GM23338 (cell line): ENCODE results near the gene RNF17. TPM values are rescaled to one million over a fixed set of nuclear protein-coding genes. Genes with fewer than 3 reads are reported as not detected.

ENCODE experiments used
- ATAC-seq: fragments of 200-7000 bp; cut with Tn5 transposase; 3 replicates; pipeline ENCODE4 v1.9.1; 2020
- DNase-seq: peaks from one replicate; pipeline ENCODE4 v3.0.0-alpha.2; 2015; ENCODE audit warnings: low spot score
- H2AFZ ChIP-seq: fragments of 200-600 bp; sonication (generic); 2 replicates; pipeline ENCODE4 v1.8.0; 2016; ENCODE audit warnings: antibody characterized with exemption, mild to moderate bottlenecking, moderate library complexity
- H3F3A ChIP-seq: fragments of 200-600 bp; sonication (generic); replicated peaks from 2 replicates; pipeline ENCODE4 v1.8.0; 2017; ENCODE audit warnings: antibody characterized with exemption, mixed run types, low read depth
- H3K27ac ChIP-seq: fragments of 200-600 bp; sonication (generic); 2 replicates; pipeline ENCODE4 v1.6.1; 2016; ENCODE audit warnings: low read depth
- H3K27me3 ChIP-seq: fragments of 200-600 bp; sonication (generic); 2 replicates; pipeline ENCODE4 v1.8.0; 2016; ENCODE audit warnings: mild to moderate bottlenecking, mixed run types, moderate library complexity; ENCODE audit not compliant: insufficient read depth
- H3K36me3 ChIP-seq: fragments of 200-600 bp; sonication (generic); 2 replicates; pipeline ENCODE4 v1.8.0; 2016; ENCODE audit warnings: mild to moderate bottlenecking; ENCODE audit not compliant: insufficient read depth
- H3K4me1 ChIP-seq: fragments of 200-600 bp; sonication (generic); 2 replicates; pipeline ENCODE4 v1.8.0; 2016; ENCODE audit warnings: mild to moderate bottlenecking, moderate library complexity; ENCODE audit not compliant: insufficient read depth
- H3K4me2 ChIP-seq: fragments of 200-600 bp; sonication (generic); 2 replicates; pipeline ENCODE4 v1.7.1; 2017; ENCODE audit warnings: mixed run types
- H3K4me3 ChIP-seq: fragments of 200-600 bp; sonication (generic); 2 replicates; pipeline ENCODE4 v1.6.1; 2016; ENCODE audit warnings: mixed run types
- H3K79me2 ChIP-seq: fragments of 200-600 bp; sonication (generic); replicated peaks from 2 replicates; pipeline ENCODE4 v1.8.0; 2017; ENCODE audit warnings: mild to moderate bottlenecking; ENCODE audit not compliant: insufficient read depth
- H3K9me2 ChIP-seq: fragments of 200-600 bp; sonication (generic); 2 replicates; pipeline ENCODE4 v1.8.0; 2017; ENCODE audit not compliant: insufficient read depth
- H4K20me1 ChIP-seq: fragments of 200-600 bp; sonication (generic); replicated peaks from 2 replicates; pipeline ENCODE4 v1.8.0; 2017; ENCODE audit warnings: mild to moderate bottlenecking; ENCODE audit not compliant: insufficient read depth
- H3K27ac Mint-ChIP-seq: 2 replicates; pipeline ENCODE4 v1.8.0; 2020; ENCODE audit warnings: inconsistent platforms, mild to moderate bottlenecking, moderate library complexity, mixed read lengths
- H3K27me3 Mint-ChIP-seq: 3 replicates; pipeline ENCODE4 v1.8.0; 2022; ENCODE audit warnings: low read depth, mild to moderate bottlenecking, moderate library complexity, mixed read lengths, inconsistent platforms; ENCODE audit not compliant: insufficient read depth, poor library complexity
- H3K36me3 Mint-ChIP-seq: 3 replicates; pipeline ENCODE4 v1.8.0; 2021; ENCODE audit warnings: low read depth, mild to moderate bottlenecking, inconsistent platforms, moderate library complexity, mixed read lengths
- H3K4me1 Mint-ChIP-seq: 3 replicates; pipeline ENCODE4 v1.8.0; 2020; ENCODE audit warnings: mild to moderate bottlenecking, inconsistent platforms, mixed read lengths
- H3K4me3 Mint-ChIP-seq: 3 replicates; pipeline ENCODE4 v1.8.0; 2021; ENCODE audit warnings: moderate library complexity, mild to moderate bottlenecking, inconsistent platforms, mixed read lengths
- H3K9me3 Mint-ChIP-seq: 3 replicates; pipeline ENCODE4 v1.8.0; 2020; ENCODE audit warnings: moderate library complexity, mild to moderate bottlenecking, inconsistent platforms, mixed read lengths
- EZH2phosphoT487 ChIP-seq: fragments of 200-600 bp; sonication (generic); IDR thresholded peaks from one replicate; pipeline ENCODE4 v1.8.1; 2018; ENCODE audit warnings: antibody characterized with exemption; ENCODE audit not compliant: unreplicated experiment
- POLR2AphosphoS5 ChIP-seq: IDR thresholded peaks from 2 replicates; pipeline ENCODE4 v1.6.1; 2016; ENCODE audit warnings: antibody characterized with exemption, low read depth
- ZNF114 ChIP-seq: fragments of 250-450 bp; sonication (Bioruptor Pico); IDR thresholded peaks from 2 replicates; pipeline ENCODE4 v1.5.0; 2020; ENCODE audit warnings: mild to moderate bottlenecking, moderate library complexity
- polyA plus RNA-seq: library from polyadenylated mRNA; unstranded; fragments of >200 nt; fragmentation: Nextera tagmentation; extraction: Ambion mirVana; gene quantifications from 2 replicates; pipeline ENCODE4 v1.2.1, GENCODE V29; 2016
- total RNA-seq: library from RNA; depleted of rRNA; stranded (reverse); fragments of >200 nt; shearing (Covaris generic); gene quantifications from 2 replicates; pipeline ENCODE4 v1.2.3, GENCODE V29; 2014
- TF ChIP-seq, protein P1 (sequence below): fragments of 250-450 bp; sonication (Bioruptor Pico); IDR thresholded peaks from 2 replicates; pipeline ENCODE4 v1.5.0; 2020; ENCODE audit warnings: mild to moderate bottlenecking, moderate library complexity
- TF ChIP-seq, protein P2 (sequence below), 2 experiments: fragments of 200-600 bp in 1 of 2; sonication (generic) in 1 of 2; conservative IDR thresholded peaks; 2 replicates each; pipeline versions ENCODE4 v1.5.1 to v1.6.1; 2016 to 2017; ENCODE audit warnings: antibody characterized with exemption in 2 of 2, low read depth in 2 of 2, mild to moderate bottlenecking in 2 of 2, moderate library complexity in 1 of 2

RNF17 gene
- total and polyA plus RNA-seq, 2 experiments from 2014 or later: 0.16 TPM; not detected in 1

DNA sequence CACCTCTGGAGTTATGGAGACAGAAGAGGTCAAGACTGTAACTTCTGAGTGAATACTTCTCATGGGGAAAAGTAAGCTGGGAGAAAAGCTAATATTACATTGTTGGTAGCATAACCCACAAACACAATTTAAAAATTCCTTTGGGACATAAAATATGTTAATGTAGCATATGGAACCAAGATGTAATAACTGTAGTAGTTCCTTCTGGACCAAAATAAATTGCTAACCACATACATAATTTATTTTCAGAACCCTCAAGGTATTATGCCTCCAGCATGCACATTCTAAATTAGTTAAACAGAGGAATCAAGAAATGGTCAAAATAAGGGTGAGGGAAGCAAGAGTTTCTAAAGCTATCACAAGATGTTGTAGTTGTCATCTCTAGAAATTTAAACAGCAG is 4.8 kb upstream of the RNF17 start (continued):
- TF ChIP-seq EZH2phosphoT487 (no peak), ZNF114 (CRISPR knock-in tag) (no peak), POLR2AphosphoS5 (no peak)
- TF ChIP-seq, protein P1, sequence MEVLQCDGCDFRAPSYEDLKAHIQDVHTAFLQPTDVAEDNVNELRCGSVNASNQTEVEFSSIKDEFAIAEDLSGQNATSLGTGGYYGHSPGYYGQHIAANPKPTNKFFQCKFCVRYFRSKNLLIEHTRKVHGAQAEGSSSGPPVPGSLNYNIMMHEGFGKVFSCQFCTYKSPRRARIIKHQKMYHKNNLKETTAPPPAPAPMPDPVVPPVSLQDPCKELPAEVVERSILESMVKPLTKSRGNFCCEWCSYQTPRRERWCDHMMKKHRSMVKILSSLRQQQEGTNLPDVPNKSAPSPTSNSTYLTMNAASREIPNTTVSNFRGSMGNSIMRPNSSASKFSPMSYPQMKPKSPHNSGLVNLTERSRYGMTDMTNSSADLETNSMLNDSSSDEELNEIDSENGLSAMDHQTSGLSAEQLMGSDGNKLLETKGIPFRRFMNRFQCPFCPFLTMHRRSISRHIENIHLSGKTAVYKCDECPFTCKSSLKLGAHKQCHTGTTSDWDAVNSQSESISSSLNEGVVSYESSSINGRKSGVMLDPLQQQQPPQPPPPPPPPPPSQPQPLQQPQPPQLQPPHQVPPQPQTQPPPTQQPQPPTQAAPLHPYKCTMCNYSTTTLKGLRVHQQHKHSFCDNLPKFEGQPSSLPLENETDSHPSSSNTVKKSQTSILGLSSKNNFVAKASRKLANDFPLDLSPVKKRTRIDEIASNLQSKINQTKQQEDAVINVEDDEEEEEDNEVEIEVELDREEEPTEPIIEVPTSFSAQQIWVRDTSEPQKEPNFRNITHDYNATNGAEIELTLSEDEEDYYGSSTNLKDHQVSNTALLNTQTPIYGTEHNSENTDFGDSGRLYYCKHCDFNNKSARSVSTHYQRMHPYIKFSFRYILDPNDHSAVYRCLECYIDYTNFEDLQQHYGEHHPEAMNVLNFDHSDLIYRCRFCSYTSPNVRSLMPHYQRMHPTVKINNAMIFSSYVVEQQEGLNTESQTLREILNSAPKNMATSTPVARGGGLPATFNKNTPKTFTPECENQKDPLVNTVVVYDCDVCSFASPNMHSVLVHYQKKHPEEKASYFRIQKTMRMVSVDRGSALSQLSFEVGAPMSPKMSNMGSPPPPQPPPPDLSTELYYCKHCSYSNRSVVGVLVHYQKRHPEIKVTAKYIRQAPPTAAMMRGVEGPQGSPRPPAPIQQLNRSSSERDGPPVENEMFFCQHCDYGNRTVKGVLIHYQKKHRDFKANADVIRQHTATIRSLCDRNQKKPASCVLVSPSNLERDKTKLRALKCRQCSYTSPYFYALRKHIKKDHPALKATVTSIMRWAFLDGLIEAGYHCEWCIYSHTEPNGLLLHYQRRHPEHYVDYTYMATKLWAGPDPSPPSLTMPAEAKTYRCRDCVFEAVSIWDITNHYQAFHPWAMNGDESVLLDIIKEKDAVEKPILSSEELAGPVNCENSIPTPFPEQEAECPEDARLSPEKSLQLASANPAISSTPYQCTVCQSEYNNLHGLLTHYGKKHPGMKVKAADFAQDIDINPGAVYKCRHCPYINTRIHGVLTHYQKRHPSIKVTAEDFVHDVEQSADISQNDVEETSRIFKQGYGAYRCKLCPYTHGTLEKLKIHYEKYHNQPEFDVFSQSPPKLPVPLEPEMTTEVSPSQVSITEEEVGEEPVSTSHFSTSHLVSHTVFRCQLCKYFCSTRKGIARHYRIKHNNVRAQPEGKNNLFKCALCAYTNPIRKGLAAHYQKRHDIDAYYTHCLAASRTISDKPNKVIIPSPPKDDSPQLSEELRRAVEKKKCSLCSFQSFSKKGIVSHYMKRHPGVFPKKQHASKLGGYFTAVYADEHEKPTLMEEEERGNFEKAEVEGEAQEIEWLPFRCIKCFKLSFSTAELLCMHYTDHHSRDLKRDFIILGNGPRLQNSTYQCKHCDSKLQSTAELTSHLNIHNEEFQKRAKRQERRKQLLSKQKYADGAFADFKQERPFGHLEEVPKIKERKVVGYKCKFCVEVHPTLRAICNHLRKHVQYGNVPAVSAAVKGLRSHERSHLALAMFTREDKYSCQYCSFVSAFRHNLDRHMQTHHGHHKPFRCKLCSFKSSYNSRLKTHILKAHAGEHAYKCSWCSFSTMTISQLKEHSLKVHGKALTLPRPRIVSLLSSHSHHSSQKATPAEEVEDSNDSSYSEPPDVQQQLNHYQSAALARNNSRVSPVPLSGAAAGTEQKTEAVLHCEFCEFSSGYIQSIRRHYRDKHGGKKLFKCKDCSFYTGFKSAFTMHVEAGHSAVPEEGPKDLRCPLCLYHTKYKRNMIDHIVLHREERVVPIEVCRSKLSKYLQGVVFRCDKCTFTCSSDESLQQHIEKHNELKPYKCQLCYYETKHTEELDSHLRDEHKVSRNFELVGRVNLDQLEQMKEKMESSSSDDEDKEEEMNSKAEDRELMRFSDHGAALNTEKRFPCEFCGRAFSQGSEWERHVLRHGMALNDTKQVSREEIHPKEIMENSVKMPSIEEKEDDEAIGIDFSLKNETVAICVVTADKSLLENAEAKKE (CRISPR knock-in tag): no peak

DNA sequence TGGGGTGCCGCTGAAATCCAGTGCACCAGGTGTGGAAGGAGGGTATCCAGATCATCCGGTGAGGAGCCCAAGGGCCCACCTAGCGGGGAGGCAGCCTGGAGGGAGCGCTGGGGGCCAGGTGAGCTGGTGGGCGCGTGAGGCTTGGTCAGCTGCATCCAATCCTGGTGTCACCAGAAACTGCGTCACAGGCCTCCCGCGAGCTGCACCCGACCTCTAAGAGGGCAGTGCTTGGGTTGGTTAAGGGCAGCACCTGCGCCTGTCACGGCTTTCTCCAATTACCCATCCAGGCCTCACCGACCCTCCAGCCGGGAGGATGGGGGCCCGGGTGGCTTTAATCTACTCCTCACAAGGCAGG is 284 bp downstream of the RNF17 start:
- no peaks in the 10 kb centered on the region for H3K36me3 Mint-ChIP-seq
- TF ChIP-seq, protein P2, sequence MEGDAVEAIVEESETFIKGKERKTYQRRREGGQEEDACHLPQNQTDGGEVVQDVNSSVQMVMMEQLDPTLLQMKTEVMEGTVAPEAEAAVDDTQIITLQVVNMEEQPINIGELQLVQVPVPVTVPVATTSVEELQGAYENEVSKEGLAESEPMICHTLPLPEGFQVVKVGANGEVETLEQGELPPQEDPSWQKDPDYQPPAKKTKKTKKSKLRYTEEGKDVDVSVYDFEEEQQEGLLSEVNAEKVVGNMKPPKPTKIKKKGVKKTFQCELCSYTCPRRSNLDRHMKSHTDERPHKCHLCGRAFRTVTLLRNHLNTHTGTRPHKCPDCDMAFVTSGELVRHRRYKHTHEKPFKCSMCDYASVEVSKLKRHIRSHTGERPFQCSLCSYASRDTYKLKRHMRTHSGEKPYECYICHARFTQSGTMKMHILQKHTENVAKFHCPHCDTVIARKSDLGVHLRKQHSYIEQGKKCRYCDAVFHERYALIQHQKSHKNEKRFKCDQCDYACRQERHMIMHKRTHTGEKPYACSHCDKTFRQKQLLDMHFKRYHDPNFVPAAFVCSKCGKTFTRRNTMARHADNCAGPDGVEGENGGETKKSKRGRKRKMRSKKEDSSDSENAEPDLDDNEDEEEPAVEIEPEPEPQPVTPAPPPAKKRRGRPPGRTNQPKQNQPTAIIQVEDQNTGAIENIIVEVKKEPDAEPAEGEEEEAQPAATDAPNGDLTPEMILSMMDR (conservative IDR thresholded peaks at IDR 0.05; ENCODE audit: low read depth in 2 of 2): no peak
- no peak for TF ChIP-seq ZNF114 (CRISPR knock-in tag)
- Histone ChIP-seq H3K9me2 (no peaks in the 10 kb centered on the region), H2AFZ (no peak overlapping the region), H3K27me3 (no peaks in the 10 kb centered on the region), H3K4me3 (no peak overlapping the region), H3K36me3 (no peaks in the 10 kb centered on the region), H3K79me2 (no peaks in the 10 kb centered on the region), H3K27ac (no peak overlapping the region), H3K4me1 (peaks cover 9% of the 10 kb centered on the region; the same call in 1 of the 2 replicates), H3F3A (no peaks in the 10 kb centered on the region), H4K20me1 (no peaks in the 10 kb centered on the region), H3K4me2 (no peak overlapping the region)
- no peaks in the 10 kb centered on the region for H3K27me3 Mint-ChIP-seq
- H3K9me3 Mint-ChIP-seq: no peaks in the 10 kb centered on the region
- ATAC-seq (no peak), DNase-seq (no peak)
- H3K4me3 Mint-ChIP-seq: no peak overlapping the region
- H3K4me1 Mint-ChIP-seq: peaks cover 11% of the 10 kb centered on the region; the same call in 2 of the 3 replicates
- H3K27ac Mint-ChIP-seq: no peak overlapping the region
